H1 (cell line): ENCODE data around the gene PEX6.

Experiments used
- ASH2L ChIP-seq: fragments of 200-600, 300-600 bp; sonication (generic); IDR thresholded peaks from one replicate; pipeline ENCODE4 v1.7.1; 2017; ENCODE audit warnings: low read length
- CTCF ChIP-seq, 3 experiments: IDR thresholded peaks; 1 replicate in 2 of 3; 2 replicates in 1 of 3; pipeline versions ENCODE4 v1.5.1 to v1.6.1; 2011; ENCODE audit warnings: low read length in 3 of 3, mild to moderate bottlenecking in 3 of 3, inconsistent platforms in 2 of 3, low read depth in 1 of 3, moderate library complexity in 1 of 3; ENCODE audit not compliant: insufficient read depth in 1 of 3; ENCODE audit errors: control extremely low read depth in 1 of 3
- GABPA ChIP-seq: IDR thresholded peaks from 2 replicates; pipeline ENCODE4 v1.6.1; 2011; ENCODE audit warnings: mild to moderate bottlenecking, low read length, moderate library complexity, borderline replicate concordance; ENCODE audit not compliant: insufficient read depth

- TF ChIP-seq ASH2L = no peak
- TF ChIP-seq CTCF (IDR thresholded peaks at IDR 0.05; ENCODE audit: control extremely low read depth in 1 of 3, insufficient read depth in 1 of 3, low read depth in 1 of 3, low read length in 3 of 3) = no peak
- TF ChIP-seq GABPA = no peak
Observed at GRCh38 chr6:43016176-43016942, 37.4 kb upstream of the PEX6 start.
